ENCODE data around the gene CAPN12.

The CAPN12 gene

GRCh38 chr19:38702278-38702677, 42.0 kb downstream of the CAPN12 start:
- no peak overlapping the region for H3K4me3 ChIP-seq (ENCODE audit: low read depth, low read length)
- TF ChIP-seq CTCF (IDR thresholded peaks at IDR 0.05; ENCODE audit: low read depth, low read length), result no peak

DNA sequence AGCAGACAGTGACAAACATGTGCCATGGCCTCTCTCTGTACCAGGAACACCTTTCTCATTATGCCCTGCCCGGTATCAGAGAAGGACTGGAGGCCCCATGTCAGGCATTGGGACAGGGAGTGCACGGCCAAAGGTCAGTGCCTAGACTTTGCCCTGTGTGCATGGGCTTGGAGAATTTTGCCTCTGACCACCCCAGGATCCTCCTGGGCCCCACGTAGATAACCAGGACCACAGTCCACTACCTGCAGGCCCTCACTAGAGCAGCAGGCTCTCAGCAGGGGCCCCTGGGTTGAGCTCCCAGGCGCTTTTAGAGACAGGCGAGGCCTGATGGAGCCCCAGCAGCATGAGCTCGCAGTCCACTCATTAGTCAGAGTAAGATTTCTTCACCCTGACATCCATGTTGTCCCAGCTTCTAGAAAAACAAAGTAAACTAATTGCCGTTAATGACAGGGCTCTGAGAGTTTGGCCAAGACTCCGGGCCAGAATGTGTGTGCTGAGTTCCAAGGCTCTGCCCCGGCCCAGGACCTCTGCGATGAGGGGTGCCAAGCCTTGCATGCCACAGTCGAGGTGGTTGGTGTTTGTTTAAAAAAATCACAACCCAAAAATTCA, 42.7 kb downstream of the CAPN12 start:
- no peak for TF ChIP-seq CTCF (IDR thresholded peaks at IDR 0.05; ENCODE audit: low read depth, low read length)
- no peak overlapping the region for H3K4me3 ChIP-seq (ENCODE audit: low read depth, low read length)

GRCh38 chr19:38700902-38701454, 43.3 kb downstream of the CAPN12 start:
- no peak for TF ChIP-seq CTCF (IDR thresholded peaks at IDR 0.05; ENCODE audit: low read depth, low read length)
- no peak overlapping the region for H3K4me3 ChIP-seq (ENCODE audit: low read depth, low read length)

GRCh38 chr19:38700350-38700901, 43.8 kb downstream of the CAPN12 start:
- no peak overlapping the region for H3K4me3 ChIP-seq (ENCODE audit: low read depth, low read length)

DNA sequence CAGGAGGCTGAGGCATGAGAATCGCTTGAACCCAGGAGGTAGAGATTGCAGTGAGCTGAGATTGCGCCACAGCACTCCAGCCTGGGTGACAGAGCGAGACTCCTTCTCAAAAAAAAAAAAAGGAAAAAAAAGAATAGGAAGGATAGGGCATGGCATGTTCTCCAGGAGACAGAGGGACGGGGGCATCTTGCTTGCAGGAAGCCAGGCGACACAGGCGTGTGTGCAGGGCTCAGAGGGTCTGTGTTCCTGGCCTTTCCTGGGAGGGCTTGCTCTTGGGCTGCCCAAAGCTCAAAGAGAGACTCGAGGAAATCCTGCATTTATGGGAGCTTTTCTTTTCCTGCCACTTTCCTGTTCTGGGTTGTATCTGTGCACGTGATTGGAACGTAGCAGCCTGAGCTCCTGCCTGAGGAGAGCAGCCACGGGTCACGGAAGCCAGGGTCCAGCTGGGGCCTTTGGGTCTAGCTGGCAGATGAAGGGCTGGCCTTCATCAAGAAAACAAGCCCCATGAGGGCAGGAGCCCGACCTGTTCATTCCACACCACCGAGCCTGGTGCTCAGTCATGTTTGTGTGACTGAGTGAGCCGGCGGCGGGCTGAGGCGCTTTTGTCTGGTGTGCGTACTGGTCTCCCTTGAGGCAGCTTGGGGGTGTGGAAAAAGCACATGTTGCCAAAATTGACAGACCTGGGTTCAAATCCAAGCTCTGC, 44.5 kb downstream of the CAPN12 start:
- H3K4me3 ChIP-seq (ENCODE audit: low read depth, low read length), result no peak overlapping the region
- no peak for TF ChIP-seq CTCF (IDR thresholded peaks at IDR 0.05; ENCODE audit: low read depth, low read length)

More at GRCh38 chr19:38700350-38700901, 43.8 kb downstream of the CAPN12 start:
- no peak for TF ChIP-seq CTCF (IDR thresholded peaks at IDR 0.05; ENCODE audit: low read depth, low read length)

GRCh38 chr19:38699027-38699346, 45.3 kb downstream of the CAPN12 start:
- no peak overlapping the region for H3K4me3 ChIP-seq (ENCODE audit: low read depth, low read length)
- no peak for TF ChIP-seq CTCF (IDR thresholded peaks at IDR 0.05; ENCODE audit: low read depth, low read length)
